Retinal pigment epithelial cell (primary cell): Measurements from ENCODE around the gene OLIG3.

Experiments
- DNase-seq: peaks from one replicate; pipeline ENCODE4 v3.0.0-alpha.2; 2010; ENCODE audit warnings: low read depth
- H3K4me3 ChIP-seq: 2 replicates; pipeline ENCODE4 v1.5.1; 2011; ENCODE audit warnings: mild to moderate bottlenecking, low read length, control low read depth, moderate library complexity
- CTCF ChIP-seq: conservative IDR thresholded peaks from 2 replicates; pipeline ENCODE4 v1.5.1; 2011; ENCODE audit warnings: low read depth, low read length, control low read depth, inconsistent platforms

OLIG3 gene

DNA sequence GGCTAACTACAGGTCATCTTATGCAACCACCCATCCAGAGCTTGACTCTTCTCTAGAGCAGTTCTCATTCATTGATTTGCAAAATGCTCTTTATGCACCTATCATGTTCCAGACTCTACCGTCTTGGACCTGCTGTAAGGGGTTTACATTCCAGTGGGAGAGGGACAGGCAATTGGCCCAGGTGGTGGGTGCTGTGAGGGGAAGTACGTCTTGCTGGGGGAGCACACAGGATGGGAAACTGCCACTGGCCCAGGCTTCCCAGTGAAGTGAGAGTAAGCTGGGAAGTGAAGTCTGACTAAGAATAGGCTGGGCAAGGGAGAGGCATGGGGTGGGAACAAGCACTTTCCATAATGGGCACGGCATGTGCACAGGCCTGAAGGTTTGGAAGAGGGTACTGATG is 13.8 kb downstream of the OLIG3 start:
- DNase-seq: no peak
- no peak for TF ChIP-seq CTCF
- H3K4me3 ChIP-seq: no peak overlapping the region

DNA sequence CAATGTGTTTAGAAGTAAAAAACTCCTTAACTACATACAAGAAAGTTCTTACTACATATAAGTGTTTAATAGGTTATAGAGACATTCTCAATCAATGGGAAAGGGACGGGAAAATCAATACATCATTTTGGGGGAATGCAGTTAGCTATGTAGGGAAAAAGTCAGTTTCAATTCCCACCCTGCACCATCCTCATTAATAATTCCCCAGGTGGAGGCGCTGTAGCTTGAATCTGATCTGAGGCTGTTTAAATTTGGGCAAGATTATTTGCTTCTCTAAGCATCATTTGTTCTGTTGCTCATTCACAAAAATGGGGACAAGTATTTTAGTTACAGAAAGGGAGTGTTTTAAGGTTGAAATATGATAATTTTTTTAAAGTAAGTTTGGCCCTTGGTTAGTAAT is 19.1 kb downstream of the OLIG3 start:
- H3K4me3 ChIP-seq: no peak overlapping the region
- DNase-seq: no peak
- peak; percentile 28 for TF ChIP-seq CTCF

GRCh38 chr6:137473598-137473997 is 20.6 kb downstream of the OLIG3 start:
- H3K4me3 ChIP-seq: no peak overlapping the region
- no peak for TF ChIP-seq CTCF
- DNase-seq: no peak

DNA sequence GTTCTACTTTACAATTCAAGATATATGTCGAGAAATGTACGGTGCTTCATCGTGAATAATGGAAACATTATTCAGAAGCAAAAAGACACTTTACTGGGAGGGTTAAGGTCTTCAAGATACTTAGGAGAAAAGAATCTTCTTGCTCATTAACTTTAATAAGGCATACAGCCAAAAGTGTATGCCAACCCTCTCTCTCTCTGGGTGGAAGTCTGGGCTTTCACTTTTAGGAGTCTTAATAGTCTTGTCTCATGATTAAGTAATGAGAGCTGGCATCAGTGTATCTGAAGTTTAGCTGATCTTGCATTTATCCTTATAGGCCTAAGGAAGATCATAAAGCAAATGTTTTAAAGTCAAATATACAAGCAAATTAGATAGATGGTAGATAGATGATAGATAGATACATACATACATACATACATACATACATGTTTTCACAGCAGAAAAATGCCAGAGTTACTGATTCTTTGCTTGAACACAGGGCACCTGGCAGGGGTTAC is 21.5 kb downstream of the OLIG3 start:
- no peak for DNase-seq
- no peak overlapping the region for H3K4me3 ChIP-seq
- TF ChIP-seq CTCF: no peak

DNA sequence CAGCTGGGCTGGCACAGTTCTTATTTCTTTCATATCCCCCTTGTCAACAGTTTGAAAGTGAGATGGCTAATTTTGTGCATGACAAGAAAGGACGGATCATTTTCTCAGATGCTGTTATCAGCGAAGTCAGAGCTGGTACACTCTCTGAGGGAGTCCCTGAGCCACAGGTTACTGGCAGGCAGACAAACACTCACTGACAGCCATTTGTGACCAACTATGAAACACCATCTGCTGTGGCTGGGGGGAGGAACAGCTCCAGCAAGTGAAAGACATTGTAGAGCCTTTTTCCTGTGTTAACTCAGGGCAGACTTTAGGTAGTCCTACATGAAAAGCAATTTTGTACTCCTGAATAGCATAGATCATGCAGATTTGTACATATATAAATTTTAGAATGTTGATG is 22.2 kb downstream of the OLIG3 start:
- TF ChIP-seq CTCF: no peak
- DNase-seq: no peak
- no peak overlapping the region for H3K4me3 ChIP-seq

- TF ChIP-seq CTCF: no peak
- DNase-seq: no peak
- no peak overlapping the region for H3K4me3 ChIP-seq
Measured at GRCh38 chr6:137471497-137471896, 22.7 kb downstream of the OLIG3 start.

- DNase-seq: no peak
Measured at GRCh38 chr6:137467211-137467610, 27.0 kb downstream of the OLIG3 start.

More at GRCh38 chr6:137467211-137467610, 27.0 kb downstream of the OLIG3 start:
- H3K4me3 ChIP-seq: no peak overlapping the region
- TF ChIP-seq CTCF: no peak
